Measurements from ENCODE around the gene EMID1. TPM values are rescaled to one million over a fixed set of nuclear protein-coding genes. Genes with fewer than 3 reads are reported as not detected.

The EMID1 gene
- total RNA-seq, 1 experiment from 2014 or later = 9.6 TPM

DNA sequence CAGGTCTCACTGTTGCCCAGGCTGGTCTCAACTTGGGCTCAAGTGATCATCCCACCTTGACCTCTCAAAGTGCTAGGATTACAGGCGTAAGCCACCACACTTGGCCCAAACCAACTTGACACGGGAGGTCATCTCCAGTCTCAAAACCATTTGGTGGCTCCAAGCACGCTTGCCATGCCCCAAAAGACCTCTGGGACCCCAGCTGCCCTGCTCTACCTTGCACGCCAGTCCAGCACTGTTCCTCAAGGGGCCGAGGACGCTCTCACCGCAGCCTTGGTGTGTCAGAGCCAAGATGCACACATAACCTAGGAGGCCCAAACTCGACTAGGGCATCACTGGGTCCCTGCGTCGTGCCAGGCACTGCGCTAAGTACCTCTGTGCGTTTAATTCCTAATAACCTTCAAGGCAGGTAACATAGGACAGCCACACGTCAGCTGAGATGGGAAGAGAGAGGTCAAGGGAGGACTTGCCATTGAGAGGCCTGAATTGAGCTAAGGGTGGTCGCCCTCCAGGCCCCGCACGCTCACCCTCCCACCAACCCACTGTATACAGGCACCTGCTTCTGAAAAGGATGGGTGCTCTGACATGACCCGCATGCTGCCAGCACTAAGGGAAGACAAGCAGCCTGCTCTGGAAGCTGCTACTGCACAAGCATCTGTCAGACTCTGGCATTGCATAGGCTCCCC lies 96.2 kb downstream of the EMID1 start:
- H3K9me3 ChIP-seq (ENCODE audit: control insufficient read depth in 1 of 2, insufficient read depth in 1 of 2, low read depth in 1 of 2, low read length in 2 of 2) = no peaks in the 10 kb centered on the region
- H3K9me2 ChIP-seq (ENCODE audit: insufficient read depth) = no peaks in the 10 kb centered on the region
- CTCF ChIA-PET = no interaction called here
- DNase-seq (ENCODE audit: low read depth, low spot score) (no peak), ATAC-seq (no peak)
- BruUV-seq (replicated peaks) = no TSS peak
- no peak overlapping the region; the same call in 1 of the 2 replicates for H3K27ac ChIP-seq (ENCODE audit: low read depth, low read length)
- H3K4me1 ChIP-seq (ENCODE audit: control insufficient read depth in 1 of 2, insufficient read depth in 2 of 2, low read length in 2 of 2) = peaks cover 22 to 26% of the 10 kb centered on the region in 2 experiments
- RAD21 ChIA-PET (ENCODE audit: low non-redundant PET in 1 of 2, low total read pairs in 2 of 2, uncharacterized antibody in 2 of 2, unreplicated experiment in 2 of 2) = no interaction called here
- no peak overlapping the region for H3K4me2 ChIP-seq (ENCODE audit: low read length)
- H3K27me3 ChIP-seq (ENCODE audit: insufficient read depth, low read length) = no peaks in the 10 kb centered on the region
- POLR2A ChIA-PET = no interaction called here
- intact Hi-C loops (cut with micrococcal nuclease) = no loop called here
- H3K79me2 ChIP-seq (ENCODE audit: insufficient read depth, low read length) = no peaks in the 10 kb centered on the region; the same call in 1 of the 2 replicates
- H3K4me3 ChIP-seq (replicated peaks in 1 of 2; ENCODE audit: low read depth in 1 of 2, low read length in 2 of 2) = no peak overlapping the region
- peaks cover 8% of the 10 kb centered on the region; the same call in 1 of the 2 replicates for H4K20me1 ChIP-seq (ENCODE audit: insufficient read depth)
- H3K9ac ChIP-seq (ENCODE audit: low read length) = no peak overlapping the region
- peaks cover 25 to 31% of the 10 kb centered on the region in 2 experiments for H3K36me3 ChIP-seq (ENCODE audit: control insufficient read depth in 1 of 2, insufficient read depth in 2 of 2, low read length in 2 of 2)
- TF ChIP-seq MAX (IDR thresholded peaks at IDR 0.05) (no peak), FOSL1 (IDR thresholded peaks at IDR 0.05; ENCODE audit: low read depth) (no peak), RAD21 (IDR thresholded peaks at IDR 0.05; ENCODE audit: low read depth) (no peak), POLR2AphosphoS5 (IDR thresholded peaks at IDR 0.05; ENCODE audit: low read depth, low read length) (no peak), TCF7L2 (IDR thresholded peaks at IDR 0.05; ENCODE audit: borderline replicate concordance, extremely low read depth, insufficient read depth, insufficient read length) (no peak), POLR2A (IDR thresholded peaks at IDR 0.05; ENCODE audit: borderline replicate concordance, extremely low read depth, insufficient read depth, insufficient read length) (no peak), SP1 (IDR thresholded peaks at IDR 0.05; ENCODE audit: low read depth) (no peak)
- TF ChIP-seq, protein P1, sequence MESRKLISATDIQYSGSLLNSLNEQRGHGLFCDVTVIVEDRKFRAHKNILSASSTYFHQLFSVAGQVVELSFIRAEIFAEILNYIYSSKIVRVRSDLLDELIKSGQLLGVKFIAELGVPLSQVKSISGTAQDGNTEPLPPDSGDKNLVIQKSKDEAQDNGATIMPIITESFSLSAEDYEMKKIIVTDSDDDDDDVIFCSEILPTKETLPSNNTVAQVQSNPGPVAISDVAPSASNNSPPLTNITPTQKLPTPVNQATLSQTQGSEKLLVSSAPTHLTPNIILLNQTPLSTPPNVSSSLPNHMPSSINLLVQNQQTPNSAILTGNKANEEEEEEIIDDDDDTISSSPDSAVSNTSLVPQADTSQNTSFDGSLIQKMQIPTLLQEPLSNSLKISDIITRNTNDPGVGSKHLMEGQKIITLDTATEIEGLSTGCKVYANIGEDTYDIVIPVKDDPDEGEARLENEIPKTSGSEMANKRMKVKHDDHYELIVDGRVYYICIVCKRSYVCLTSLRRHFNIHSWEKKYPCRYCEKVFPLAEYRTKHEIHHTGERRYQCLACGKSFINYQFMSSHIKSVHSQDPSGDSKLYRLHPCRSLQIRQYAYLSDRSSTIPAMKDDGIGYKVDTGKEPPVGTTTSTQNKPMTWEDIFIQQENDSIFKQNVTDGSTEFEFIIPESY (IDR thresholded peaks at IDR 0.05; ENCODE audit: extremely low read depth, insufficient replicate concordance, low read length) = no peak
- no peak overlapping the region for H2AFZ ChIP-seq (ENCODE audit: low read depth, low read length, poor library complexity, severe bottlenecking)
